PC-9 (cell line): Measurements from ENCODE around the gene FASTK. TPM values are rescaled to one million over a fixed set of nuclear protein-coding genes. Genes with fewer than 3 reads are reported as not detected.

ENCODE experiments used
- BruUV-seq: library from RNA; stranded (reverse); fragments of 400-500 nt; replicated peaks from 2 replicates; lab custom pipeline; 2021; lab: Mats Ljungman, UMichigan
- CTCF ChIA-PET: fragments of 300-600 bp; sonication (Branson Sonifier 250); formaldehyde crosslinking; loops from one replicate; lab custom pipeline; 2022; ENCODE audit warnings: antibody characterized with exemption; lab: Charles Lee
- POLR2A ChIA-PET: fragments of 300-600 bp; sonication (Branson Sonifier 250); formaldehyde crosslinking; loops from one replicate; lab custom pipeline; 2022; ENCODE audit warnings: antibody characterized with exemption; ENCODE audit not compliant: unreplicated experiment; lab: Charles Lee
- DNase-seq, 2 experiments: peaks; one replicate each; pipeline versions ENCODE4 v3.0.0 to v3.0.0-alpha.2; 2015 to 2022; ENCODE audit warnings: mixed read lengths in 1 of 2
- H2AFZ ChIP-seq: fragments of 200-600 bp; sonication (generic); 2 replicates; pipeline ENCODE4 v1.8.1; 2017; ENCODE audit warnings: antibody characterized with exemption
- H3F3A ChIP-seq: fragments of 200-600 bp; sonication (generic); 2 replicates; pipeline ENCODE4 v1.8.1; 2017; ENCODE audit warnings: antibody characterized with exemption, mild to moderate bottlenecking, low read depth; ENCODE audit not compliant: insufficient read depth
- H3K27ac ChIP-seq: fragments of 200-600 bp; sonication (generic); 2 replicates; pipeline ENCODE4 v1.6.1; 2016; ENCODE audit warnings: mixed run types
- H3K27me3 ChIP-seq: fragments of 200-600 bp; sonication (generic); 2 replicates; pipeline ENCODE4 v1.6.1; 2016; ENCODE audit warnings: low read depth, mixed run types; ENCODE audit not compliant: insufficient read depth
- H3K36me3 ChIP-seq: fragments of 200-600 bp; sonication (generic); 2 replicates; pipeline ENCODE4 v1.6.1; 2016; ENCODE audit warnings: low read depth, mixed run types
- H3K4me1 ChIP-seq: fragments of 200-600 bp; sonication (generic); replicated peaks from 2 replicates; pipeline ENCODE4 v1.6.1; 2016; ENCODE audit warnings: mixed run types; ENCODE audit not compliant: insufficient read depth
- H3K4me2 ChIP-seq: fragments of 200-600 bp; sonication (generic); 2 replicates; pipeline ENCODE4 v1.6.1; 2017; ENCODE audit warnings: mixed run types
- H3K4me3 ChIP-seq: fragments of 200-600 bp; sonication (generic); 2 replicates; pipeline ENCODE4 v1.6.1; 2016; ENCODE audit warnings: mixed run types
- H3K79me2 ChIP-seq: fragments of 200-600 bp; sonication (generic); 2 replicates; pipeline ENCODE4 v1.6.1; 2017; ENCODE audit warnings: low read depth, mixed run types
- H3K9me2 ChIP-seq: fragments of 200-600 bp; sonication (generic); 2 replicates; pipeline ENCODE4 v1.8.1; 2017; ENCODE audit warnings: mild to moderate bottlenecking; ENCODE audit not compliant: insufficient read depth
- H3K9me3 ChIP-seq: fragments of 200-600 bp; sonication (generic); 2 replicates; pipeline ENCODE4 v1.8.1; 2016; ENCODE audit warnings: low read depth; ENCODE audit not compliant: insufficient read depth
- H4K20me1 ChIP-seq: fragments of 200-600 bp; sonication (generic); 2 replicates; pipeline ENCODE4 v1.8.1; 2017; ENCODE audit not compliant: insufficient read depth
- EZH2 ChIP-seq: fragments of 200-600 bp; sonication (generic); IDR thresholded peaks from 2 replicates; pipeline ENCODE4 v1.8.0; 2017; ENCODE audit warnings: antibody characterized with exemption, low read depth
- intact Hi-C: fragments of 100-400 bp; cut with micrococcal nuclease; formaldehyde crosslinking; loops from one replicate; pipeline ENCODE4 v1.10.0; 2022; ENCODE audit not compliant: unreplicated experiment
- total RNA-seq: library from RNA; stranded (reverse); gene quantifications from 2 replicates; pipeline ENCODE4 v1.2.3, GENCODE V29; 2021
- TF ChIP-seq, protein P1 (sequence below): fragments of 200-600 bp; sonication (generic); conservative IDR thresholded peaks from 2 replicates; pipeline ENCODE4 v1.6.1; 2017; ENCODE audit warnings: mixed run types, antibody characterized with exemption, mild to moderate bottlenecking, moderate library complexity

Gene FASTK
- total RNA-seq, 1 experiment from 2014 or later: 104 TPM

- H3K4me3 ChIP-seq: no peak overlapping the region
- peaks cover 8% of the 10 kb centered on the region; the same call in 1 of the 2 replicates for H4K20me1 ChIP-seq
- H3K9me3 ChIP-seq: no peaks in the 10 kb centered on the region
- ChIA-PET POLR2A (interaction anchor here (0.6 kb wide), 1 partner anchor 1080 kb away, joined by 8 read pairs; no protein-coding TSS in a partner anchor), CTCF (interaction anchor here (0.6 kb wide), 1 partner anchor 279 kb away, joined by 10 read pairs; no protein-coding TSS in a partner anchor)
- H3K79me2 ChIP-seq: peaks cover 15% of the 10 kb centered on the region
- no TSS peak for BruUV-seq
- H3K27me3 ChIP-seq: no peaks in the 10 kb centered on the region
- no peak for DNase-seq
- H3F3A ChIP-seq: peaks cover 43% of the 10 kb centered on the region
- no peak overlapping the region for H3K4me2 ChIP-seq
- intact Hi-C loops: no loop called here
- peaks cover 3% of the 10 kb centered on the region; the same call in 1 of the 2 replicates for H3K36me3 ChIP-seq
- no peak overlapping the region for H2AFZ ChIP-seq
- H3K9me2 ChIP-seq: no peaks in the 10 kb centered on the region
- no peak for TF ChIP-seq EZH2
- TF ChIP-seq, protein P1, sequence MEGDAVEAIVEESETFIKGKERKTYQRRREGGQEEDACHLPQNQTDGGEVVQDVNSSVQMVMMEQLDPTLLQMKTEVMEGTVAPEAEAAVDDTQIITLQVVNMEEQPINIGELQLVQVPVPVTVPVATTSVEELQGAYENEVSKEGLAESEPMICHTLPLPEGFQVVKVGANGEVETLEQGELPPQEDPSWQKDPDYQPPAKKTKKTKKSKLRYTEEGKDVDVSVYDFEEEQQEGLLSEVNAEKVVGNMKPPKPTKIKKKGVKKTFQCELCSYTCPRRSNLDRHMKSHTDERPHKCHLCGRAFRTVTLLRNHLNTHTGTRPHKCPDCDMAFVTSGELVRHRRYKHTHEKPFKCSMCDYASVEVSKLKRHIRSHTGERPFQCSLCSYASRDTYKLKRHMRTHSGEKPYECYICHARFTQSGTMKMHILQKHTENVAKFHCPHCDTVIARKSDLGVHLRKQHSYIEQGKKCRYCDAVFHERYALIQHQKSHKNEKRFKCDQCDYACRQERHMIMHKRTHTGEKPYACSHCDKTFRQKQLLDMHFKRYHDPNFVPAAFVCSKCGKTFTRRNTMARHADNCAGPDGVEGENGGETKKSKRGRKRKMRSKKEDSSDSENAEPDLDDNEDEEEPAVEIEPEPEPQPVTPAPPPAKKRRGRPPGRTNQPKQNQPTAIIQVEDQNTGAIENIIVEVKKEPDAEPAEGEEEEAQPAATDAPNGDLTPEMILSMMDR: no peak
- no peak overlapping the region for H3K27ac ChIP-seq
- peaks cover 6% of the 10 kb centered on the region for H3K4me1 ChIP-seq
These were observed 5.6 kb downstream of the FASTK start for GRCh38 chr7:151074817-151075661.

DNA sequence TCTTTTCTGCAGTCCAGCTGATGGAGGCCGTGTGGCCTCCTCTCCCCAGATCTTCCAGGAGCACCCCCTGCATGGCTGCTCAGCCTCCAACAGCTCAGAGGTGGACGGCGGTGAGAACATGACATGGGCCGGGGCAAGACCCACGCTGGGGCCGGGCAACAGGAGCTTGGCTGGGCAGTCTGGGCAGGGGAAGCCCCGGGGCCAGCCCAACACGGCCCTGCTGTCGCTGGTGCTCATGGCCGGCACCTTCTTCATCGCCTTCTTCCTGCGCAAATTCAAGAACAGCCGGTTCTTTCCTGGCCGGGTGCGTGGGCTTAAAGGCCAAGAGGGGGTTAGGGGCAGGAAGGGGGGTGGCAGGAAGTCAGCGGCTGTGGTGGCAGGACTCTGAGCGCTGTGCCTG lies 6.6 kb downstream of the FASTK start:
- DNase-seq: no peak
- H3K79me2 ChIP-seq: peaks cover 5% of the 10 kb centered on the region
- H2AFZ ChIP-seq: no peak overlapping the region
- ChIA-PET POLR2A (no interaction called here), CTCF (no interaction called here)
- H3K27ac ChIP-seq: no peak overlapping the region
- H3K27me3 ChIP-seq: no peaks in the 10 kb centered on the region
- no peak overlapping the region for H3K4me3 ChIP-seq
- H3K9me3 ChIP-seq: no peaks in the 10 kb centered on the region
- TF ChIP-seq EZH2: no peak
- TF ChIP-seq, protein P1: no peak
- peaks cover 37% of the 10 kb centered on the region for H3F3A ChIP-seq
- no peak overlapping the region for H3K4me2 ChIP-seq
- no TSS peak for BruUV-seq
- intact Hi-C loops: no loop called here
- H3K4me1 ChIP-seq: no peaks in the 10 kb centered on the region
- H4K20me1 ChIP-seq: peaks cover 2% of the 10 kb centered on the region; the same call in 1 of the 2 replicates
- no peaks in the 10 kb centered on the region for H3K9me2 ChIP-seq
- H3K36me3 ChIP-seq: peaks cover 11% of the 10 kb centered on the region

GRCh38 chr7:151071032-151071866 lies 9.4 kb downstream of the FASTK start:
- H2AFZ ChIP-seq: no peak overlapping the region
- H3K27me3 ChIP-seq: no peaks in the 10 kb centered on the region
- POLR2A ChIA-PET: no interaction called here
- no TSS peak for BruUV-seq
- peaks cover 13% of the 10 kb centered on the region for H3F3A ChIP-seq
- H3K79me2 ChIP-seq: no peaks in the 10 kb centered on the region
- TF ChIP-seq, protein P1: no peak
- no peak overlapping the region for H3K4me3 ChIP-seq
- H3K36me3 ChIP-seq: peaks cover 24% of the 10 kb centered on the region
- intact Hi-C loops: no loop called here
- no peak overlapping the region for H3K4me2 ChIP-seq
- H3K27ac ChIP-seq: no peak overlapping the region
- CTCF ChIA-PET: no interaction called here
- H3K4me1 ChIP-seq: no peaks in the 10 kb centered on the region
- DNase-seq: no peak
- no peaks in the 10 kb centered on the region; the same call in 1 of the 2 replicates for H4K20me1 ChIP-seq
- no peaks in the 10 kb centered on the region for H3K9me2 ChIP-seq
- no peaks in the 10 kb centered on the region for H3K9me3 ChIP-seq
